Activated CD8-positive, alpha-beta T cell treated with anti-CD3 and anti-CD28 coated beads for 36 hours (primary cell): ENCODE data around the gene SRCIN1. TPM values are rescaled to one million over a fixed set of nuclear protein-coding genes. Genes with fewer than 3 reads are reported as not detected.

Source experiments
- ATAC-seq: fragments of 200-7000 bp; cut with Tn5 transposase; one replicate; pipeline ENCODE4 v1.10.0; 2021; ENCODE audit warnings: mild to moderate bottlenecking, moderate library complexity
- CTCF ChIA-PET: fragments of 350-600 bp; sonication (Branson Sonifier 250); formaldehyde crosslinking; loops from one replicate; lab custom pipeline; 2021; ENCODE audit warnings: antibody characterized with exemption; lab: Charles Lee
- POLR2A ChIA-PET: fragments of 350-600 bp; sonication (Branson Sonifier 250); formaldehyde crosslinking; loops from one replicate; lab custom pipeline; 2021; ENCODE audit warnings: antibody characterized with exemption; lab: Charles Lee
- DNase-seq: peaks from one replicate; pipeline ENCODE4 v3.0.0-alpha.2; 2020
- H3K27ac Mint-ChIP-seq: one replicate; pipeline ENCODE4 v1.8.0; 2021; ENCODE audit warnings: mild to moderate bottlenecking, mixed read lengths
- H3K27me3 Mint-ChIP-seq: one replicate; pipeline ENCODE4 v1.8.0; 2021; ENCODE audit warnings: mixed read lengths
- H3K36me3 Mint-ChIP-seq: one replicate; pipeline ENCODE4 v1.8.0; 2021; ENCODE audit warnings: low read depth, mixed read lengths
- H3K4me1 Mint-ChIP-seq: one replicate; pipeline ENCODE4 v1.8.0; 2021; ENCODE audit warnings: low read depth, mixed read lengths
- H3K4me3 Mint-ChIP-seq: one replicate; pipeline ENCODE4 v1.8.0; 2021; ENCODE audit warnings: mild to moderate bottlenecking, moderate library complexity, mixed read lengths
- H3K9me3 Mint-ChIP-seq: one replicate; pipeline ENCODE4 v1.8.0; 2021; ENCODE audit warnings: mixed read lengths
- CTCF ChIP-seq: fragments of 200-600 bp; IDR thresholded peaks from one replicate; pipeline ENCODE4 v1.8.0; 2022; ENCODE audit warnings: antibody characterized with exemption, mild to moderate bottlenecking
- intact Hi-C: fragments of 100-400 bp; cut with micrococcal nuclease; formaldehyde crosslinking; loops from one replicate; pipeline ENCODE4 v1.10.0; 2022
- total RNA-seq, 2 experiments: library from RNA; stranded (reverse); gene quantifications; one replicate each; pipeline ENCODE4 v1.2.3, GENCODE V29; 2021

SRCIN1 gene
- total RNA-seq, 2 experiments from 2014 or later: 0.74 to 1.1 TPM

GRCh38 chr17:38549285-38549684 lies 56.5 kb downstream of the SRCIN1 start:
- ATAC-seq: no peak
- TF ChIP-seq CTCF: no peak
- ChIA-PET POLR2A (no interaction called here), CTCF (interaction anchor here (1.7 kb wide), 1 partner anchor 9 kb away, joined by 14 read pairs; no protein-coding TSS in a partner anchor)
- Mint-ChIP-seq H3K27me3 (peaks cover 13% of the 10 kb centered on the region), H3K4me1 (no peaks in the 10 kb centered on the region), H3K9me3 (no peaks in the 10 kb centered on the region), H3K36me3 (no peaks in the 10 kb centered on the region), H3K4me3 (no peak overlapping the region), H3K27ac (no peak overlapping the region)
- intact Hi-C loops: no loop called here
- DNase-seq: no peak

- Mint-ChIP-seq H3K9me3 (no peaks in the 10 kb centered on the region), H3K4me3 (no peak overlapping the region), H3K36me3 (no peaks in the 10 kb centered on the region), H3K27me3 (peaks cover 14% of the 10 kb centered on the region), H3K27ac (no peak overlapping the region), H3K4me1 (no peaks in the 10 kb centered on the region)
- ChIA-PET POLR2A (no interaction called here), CTCF (interaction anchor here (1.1 to 3.9 kb wide), 4 partner anchors 9 to 120 kb away, joined by 4 to 28 read pairs (median 5); no protein-coding TSS in a partner anchor)
- DNase-seq (peak; percentile 43), ATAC-seq (no peak)
- intact Hi-C loops: no loop called here
- no peak for TF ChIP-seq CTCF
Observed at GRCh38 chr17:38547444-38547843, 58.3 kb downstream of the SRCIN1 start.

- Mint-ChIP-seq H3K9me3 (no peaks in the 10 kb centered on the region), H3K27me3 (peaks cover 17% of the 10 kb centered on the region), H3K27ac (no peak overlapping the region), H3K36me3 (no peaks in the 10 kb centered on the region), H3K4me1 (no peaks in the 10 kb centered on the region), H3K4me3 (no peak overlapping the region)
- POLR2A ChIA-PET: no interaction called here
- TF ChIP-seq CTCF: no peak
- intact Hi-C loops: no loop called here
- CTCF ChIA-PET: interaction anchor here (1.4 to 3.9 kb wide), 2 partner anchors 10 to 12 kb away, joined by 4 to 28 read pairs; no protein-coding TSS in a partner anchor
- DNase-seq (no peak), ATAC-seq (no peak)
Observed at GRCh38 chr17:38546396-38546795, 59.4 kb downstream of the SRCIN1 start.

GRCh38 chr17:38545531-38546225 lies 60.1 kb downstream of the SRCIN1 start:
- H3K27ac Mint-ChIP-seq: no peak overlapping the region
- H3K9me3 Mint-ChIP-seq: no peaks in the 10 kb centered on the region
- H3K36me3 Mint-ChIP-seq: no peaks in the 10 kb centered on the region
- DNase-seq: no peak
- no peak for ATAC-seq
- ChIA-PET POLR2A (interaction anchor here (0.9 kb wide), 1 partner anchor 117 kb away, joined by 3 read pairs; no protein-coding TSS in a partner anchor), CTCF (interaction anchor here (0.7 to 3.9 kb wide), 4 partner anchors 8 to 13 kb away, joined by 3 to 28 read pairs (median 4); no protein-coding TSS in a partner anchor)
- no peak overlapping the region for H3K4me3 Mint-ChIP-seq
- TF ChIP-seq CTCF: no peak
- intact Hi-C loops: no loop called here
- no peaks in the 10 kb centered on the region for H3K4me1 Mint-ChIP-seq
- H3K27me3 Mint-ChIP-seq: peaks cover 17% of the 10 kb centered on the region

GRCh38 chr17:38544839-38545209 lies 60.9 kb downstream of the SRCIN1 start:
- Mint-ChIP-seq H3K4me1 (no peaks in the 10 kb centered on the region), H3K4me3 (no peak overlapping the region), H3K27me3 (peaks cover 14% of the 10 kb centered on the region), H3K36me3 (no peaks in the 10 kb centered on the region), H3K27ac (no peak overlapping the region), H3K9me3 (no peaks in the 10 kb centered on the region)
- intact Hi-C loops: no loop called here
- ChIA-PET CTCF (interaction anchor here (0.7 to 3.9 kb wide), 2 partner anchors 9 to 13 kb away, joined by 3 to 28 read pairs; no protein-coding TSS in a partner anchor), POLR2A (no interaction called here)
- TF ChIP-seq CTCF: no peak
- DNase-seq (no peak), ATAC-seq (no peak)
